A549 treated with GW870086 at 1 μM for 4 hours (cell line): ENCODE data around the gene SRCIN1. TPM values are rescaled to one million over a fixed set of nuclear protein-coding genes. Genes with fewer than 3 reads are reported as not detected.

Experiments
- total RNA-seq: library from RNA; stranded (reverse); fragments of 200-300 nt; extraction: Qiagen RNA extraction; gene quantifications from 5 replicates; pipeline ENCODE4 v1.2.3, GENCODE V29; 2022; ENCODE audit warnings: low read depth

SRCIN1 gene, protein sequence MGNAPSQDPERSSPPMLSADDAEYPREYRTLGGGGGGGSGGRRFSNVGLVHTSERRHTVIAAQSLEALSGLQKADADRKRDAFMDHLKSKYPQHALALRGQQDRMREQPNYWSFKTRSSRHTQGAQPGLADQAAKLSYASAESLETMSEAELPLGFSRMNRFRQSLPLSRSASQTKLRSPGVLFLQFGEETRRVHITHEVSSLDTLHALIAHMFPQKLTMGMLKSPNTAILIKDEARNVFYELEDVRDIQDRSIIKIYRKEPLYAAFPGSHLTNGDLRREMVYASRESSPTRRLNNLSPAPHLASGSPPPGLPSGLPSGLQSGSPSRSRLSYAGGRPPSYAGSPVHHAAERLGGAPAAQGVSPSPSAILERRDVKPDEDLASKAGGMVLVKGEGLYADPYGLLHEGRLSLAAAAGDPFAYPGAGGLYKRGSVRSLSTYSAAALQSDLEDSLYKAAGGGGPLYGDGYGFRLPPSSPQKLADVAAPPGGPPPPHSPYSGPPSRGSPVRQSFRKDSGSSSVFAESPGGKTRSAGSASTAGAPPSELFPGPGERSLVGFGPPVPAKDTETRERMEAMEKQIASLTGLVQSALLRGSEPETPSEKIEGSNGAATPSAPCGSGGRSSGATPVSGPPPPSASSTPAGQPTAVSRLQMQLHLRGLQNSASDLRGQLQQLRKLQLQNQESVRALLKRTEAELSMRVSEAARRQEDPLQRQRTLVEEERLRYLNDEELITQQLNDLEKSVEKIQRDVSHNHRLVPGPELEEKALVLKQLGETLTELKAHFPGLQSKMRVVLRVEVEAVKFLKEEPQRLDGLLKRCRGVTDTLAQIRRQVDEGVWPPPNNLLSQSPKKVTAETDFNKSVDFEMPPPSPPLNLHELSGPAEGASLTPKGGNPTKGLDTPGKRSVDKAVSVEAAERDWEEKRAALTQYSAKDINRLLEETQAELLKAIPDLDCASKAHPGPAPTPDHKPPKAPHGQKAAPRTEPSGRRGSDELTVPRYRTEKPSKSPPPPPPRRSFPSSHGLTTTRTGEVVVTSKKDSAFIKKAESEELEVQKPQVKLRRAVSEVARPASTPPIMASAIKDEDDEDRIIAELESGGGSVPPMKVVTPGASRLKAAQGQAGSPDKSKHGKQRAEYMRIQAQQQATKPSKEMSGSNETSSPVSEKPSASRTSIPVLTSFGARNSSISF
- total RNA-seq = 1.4 to 3.1 TPM (median 2.6 TPM) in 5 replicates

DNA sequence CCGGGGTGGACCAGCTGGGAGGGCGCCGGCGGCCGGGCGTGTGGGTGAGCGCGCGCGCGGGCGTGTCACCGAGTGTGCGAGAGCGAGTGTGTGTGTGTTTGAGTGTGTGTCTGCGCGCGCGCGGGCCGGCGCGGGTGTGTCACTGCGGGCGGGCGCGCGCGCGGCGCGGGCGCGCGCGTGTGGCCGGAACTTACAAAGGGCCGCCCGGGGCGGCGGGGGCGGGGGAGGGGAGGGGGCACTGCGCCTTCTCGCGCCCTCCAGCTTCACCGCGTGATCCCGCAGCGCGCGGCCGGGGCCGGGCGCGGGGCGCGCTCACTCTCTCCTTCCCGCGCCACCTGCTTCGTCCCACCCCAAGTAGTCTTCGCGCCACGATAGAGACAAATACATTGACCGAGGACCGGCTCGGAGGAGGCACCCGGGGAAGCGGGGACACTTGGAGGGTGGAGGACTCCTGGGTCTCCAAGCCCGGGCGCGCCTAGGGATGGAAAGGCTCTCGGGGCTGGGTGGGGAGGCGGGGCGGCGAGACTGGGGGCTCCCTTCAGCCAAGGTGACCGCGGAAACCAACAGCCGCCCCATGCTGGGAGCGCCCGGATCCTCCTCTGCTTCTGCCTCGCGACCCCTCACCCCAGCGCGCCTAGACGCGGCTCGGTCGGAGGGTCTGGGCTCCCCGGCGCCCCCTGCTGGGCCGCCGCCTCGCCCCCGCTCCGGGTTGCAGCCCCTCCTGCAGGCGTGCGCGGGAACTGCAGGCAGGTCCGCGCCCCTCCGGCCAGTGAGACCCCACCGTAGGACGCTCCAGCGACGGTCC is at the start of gene SRCIN1:
Gene SRCIN1 (minus strand): TSS at position 112 of the 805 bp plus-strand sequence. CDS start 247 bp downstream, outside the sequence.

Other genes with a start within 250 kb of the SRCIN1 start
- 59.2 to 77.3 TPM (median 70.2 TPM) in 5 replicates for gene ARHGAP23, start 177.5 kb downstream of the SRCIN1 start, total RNA-seq
- 9.8 to 13.2 TPM (median 12.6 TPM) in 5 replicates for gene EPOP, start 69.0 kb upstream of the SRCIN1 start, total RNA-seq
- 20.1 to 31.5 TPM (median 29.5 TPM) in 5 replicates for gene MLLT6, start 99.3 kb upstream of the SRCIN1 start, total RNA-seq
- gene CISD3, start 124.4 kb upstream of the SRCIN1 start, total RNA-seq = 53.3 to 103 TPM (median 92.4 TPM) in 5 replicates
- 31.5 to 53.9 TPM (median 52.9 TPM) in 5 replicates for gene PCGF2, start 142.4 kb upstream of the SRCIN1 start, total RNA-seq
- 356 to 463 TPM (median 422 TPM) in 5 replicates for gene PSMB3, start 146.8 kb upstream of the SRCIN1 start, total RNA-seq
- gene PIP4K2B, start 193.6 kb upstream of the SRCIN1 start, total RNA-seq = 33.1 to 45.1 TPM (median 42.1 TPM) in 5 replicates
- 20.5 to 24.6 TPM (median 21.7 TPM) in 5 replicates for gene CWC25, start 219.4 kb upstream of the SRCIN1 start, total RNA-seq
- 2,567 to 3,166 TPM (median 2,626 TPM) in 5 replicates for gene RPL23, start 247.8 kb upstream of the SRCIN1 start, total RNA-seq